SJSA1 (cell line): ENCODE results near the gene VPS8. TPM values are rescaled to one million over a fixed set of nuclear protein-coding genes. Genes with fewer than 3 reads are reported as not detected.

Experiments
- DNase-seq, 2 experiments: peaks; one replicate each; pipeline ENCODE4 v3.0.0-alpha.2; 2015 to 2020; ENCODE audit warnings: low spot score in 2 of 2, low read depth in 1 of 2
- H3K27ac ChIP-seq: fragments of 250-450 bp; sonication (Bioruptor Pico); 2 replicates; pipeline ENCODE4 v1.5.1; 2020; ENCODE audit warnings: mild to moderate bottlenecking, moderate library complexity
- H3K27me3 ChIP-seq: fragments of 250-450 bp; sonication (Bioruptor Pico); replicated peaks from 2 replicates; pipeline ENCODE4 v1.5.1; 2020; ENCODE audit warnings: mild to moderate bottlenecking, moderate library complexity
- H3K36me3 ChIP-seq: fragments of 250-450 bp; sonication (Bioruptor Pico); 2 replicates; pipeline ENCODE4 v1.5.1; 2020; ENCODE audit warnings: mild to moderate bottlenecking
- H3K4me1 ChIP-seq: fragments of 250-450 bp; sonication (Bioruptor Pico); replicated peaks from 2 replicates; pipeline ENCODE4 v1.6.1; 2021; ENCODE audit warnings: mild to moderate bottlenecking
- H3K4me3 ChIP-seq: fragments of 250-450 bp; sonication (Bioruptor Pico); 2 replicates; pipeline ENCODE4 v1.5.1; 2020; ENCODE audit warnings: mild to moderate bottlenecking
- H3K9me3 ChIP-seq: fragments of 250-450 bp; sonication (Bioruptor Pico); replicated peaks from 2 replicates; pipeline ENCODE4 v1.5.1; 2020; ENCODE audit warnings: mild to moderate bottlenecking
- total RNA-seq: library from RNA; depleted of rRNA; stranded (reverse); fragments of >200 nt; shearing (Covaris generic); gene quantifications from 2 replicates; pipeline ENCODE4 v1.2.3, GENCODE V29; 2014

VPS8 gene
- total RNA-seq, 1 experiment from 2014 or later: 43.9 TPM

GRCh38 chr3:184836090-184836822, 24.3 kb downstream of the VPS8 start:
- no peak overlapping the region for H3K27ac ChIP-seq
- no peak overlapping the region for H3K4me3 ChIP-seq
- no peaks in the 10 kb centered on the region for H3K4me1 ChIP-seq

GRCh38 chr3:184842433-184842832, 30.5 kb downstream of the VPS8 start:
- H3K9me3 ChIP-seq: no peaks in the 10 kb centered on the region
- H3K36me3 ChIP-seq: peaks cover 12% of the 10 kb centered on the region
- no peak overlapping the region for H3K27ac ChIP-seq
- H3K27me3 ChIP-seq: no peaks in the 10 kb centered on the region
- DNase-seq: no peak
- no peak overlapping the region for H3K4me3 ChIP-seq
- peaks cover 11% of the 10 kb centered on the region for H3K4me1 ChIP-seq

More at GRCh38 chr3:184836090-184836822, 24.3 kb downstream of the VPS8 start:
- no peak for DNase-seq
- H3K27me3 ChIP-seq: no peaks in the 10 kb centered on the region
- H3K36me3 ChIP-seq: peaks cover 61% of the 10 kb centered on the region
- H3K9me3 ChIP-seq: no peaks in the 10 kb centered on the region

- Histone ChIP-seq H3K9me3 (no peaks in the 10 kb centered on the region), H3K36me3 (peaks cover 7% of the 10 kb centered on the region; the same call in 1 of the 2 replicates), H3K4me1 (peaks cover 11% of the 10 kb centered on the region), H3K4me3 (no peak overlapping the region), H3K27ac (no peak overlapping the region), H3K27me3 (no peaks in the 10 kb centered on the region)
- no peak for DNase-seq
Measured at GRCh38 chr3:184845819-184846218, 33.9 kb downstream of the VPS8 start.

DNA sequence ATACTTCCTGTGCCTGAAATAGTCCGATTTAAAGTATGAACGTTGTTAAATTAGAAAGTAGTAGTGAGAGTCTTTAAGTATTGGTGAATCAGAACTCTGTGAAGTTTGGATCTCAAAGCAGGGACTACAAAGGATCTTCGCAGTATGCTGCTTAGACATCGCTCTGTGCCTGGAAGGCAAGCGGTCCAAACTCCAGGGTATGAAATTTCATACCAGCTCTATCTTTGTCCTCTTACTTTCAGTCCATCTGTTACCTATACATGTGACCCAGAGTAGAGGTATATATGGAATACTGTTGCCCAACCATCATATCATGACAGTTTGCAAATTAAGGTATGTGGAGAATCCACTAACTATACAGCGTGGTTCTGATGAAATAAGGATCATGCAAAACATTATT, 34.5 kb downstream of the VPS8 start:
- Histone ChIP-seq H3K36me3 (peaks cover 13% of the 10 kb centered on the region), H3K4me3 (no peak overlapping the region), H3K4me1 (peaks cover 11% of the 10 kb centered on the region), H3K27ac (no peak overlapping the region), H3K27me3 (no peaks in the 10 kb centered on the region), H3K9me3 (no peaks in the 10 kb centered on the region)
- no peak for DNase-seq

DNA sequence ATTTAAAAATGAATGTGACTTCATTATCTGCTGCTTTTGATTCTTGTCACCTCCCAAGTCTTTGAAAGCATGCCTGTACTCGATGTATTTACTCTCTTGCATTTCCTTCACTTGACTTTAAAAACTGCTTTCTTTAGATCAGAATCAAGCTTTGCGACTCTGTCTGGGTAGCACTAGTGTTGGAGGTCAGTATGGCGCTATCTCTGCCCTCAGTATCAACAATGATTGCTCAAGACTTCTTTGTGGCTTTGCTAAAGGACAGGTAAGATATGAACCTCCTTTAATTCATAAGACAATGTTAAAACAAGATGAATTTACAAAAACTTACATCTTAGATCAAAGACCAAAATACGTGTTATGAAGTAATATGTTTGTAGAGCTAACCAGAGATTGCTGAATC, 37.0 kb downstream of the VPS8 start:
- no peaks in the 10 kb centered on the region for H3K9me3 ChIP-seq

GRCh38 chr3:184850201-184850600, 38.2 kb downstream of the VPS8 start:
- Histone ChIP-seq H3K4me3 (no peak overlapping the region), H3K27me3 (no peaks in the 10 kb centered on the region), H3K4me1 (no peaks in the 10 kb centered on the region), H3K9me3 (no peaks in the 10 kb centered on the region), H3K27ac (no peak overlapping the region), H3K36me3 (peaks cover 45% of the 10 kb centered on the region)
- DNase-seq: no peak

More for the DNA sequence above, 37.0 kb downstream of the VPS8 start:
- Histone ChIP-seq H3K27ac (no peak overlapping the region), H3K4me3 (no peak overlapping the region), H3K36me3 (peaks cover 37% of the 10 kb centered on the region), H3K4me1 (peaks cover 2% of the 10 kb centered on the region), H3K27me3 (no peaks in the 10 kb centered on the region)
- no peak for DNase-seq

DNA sequence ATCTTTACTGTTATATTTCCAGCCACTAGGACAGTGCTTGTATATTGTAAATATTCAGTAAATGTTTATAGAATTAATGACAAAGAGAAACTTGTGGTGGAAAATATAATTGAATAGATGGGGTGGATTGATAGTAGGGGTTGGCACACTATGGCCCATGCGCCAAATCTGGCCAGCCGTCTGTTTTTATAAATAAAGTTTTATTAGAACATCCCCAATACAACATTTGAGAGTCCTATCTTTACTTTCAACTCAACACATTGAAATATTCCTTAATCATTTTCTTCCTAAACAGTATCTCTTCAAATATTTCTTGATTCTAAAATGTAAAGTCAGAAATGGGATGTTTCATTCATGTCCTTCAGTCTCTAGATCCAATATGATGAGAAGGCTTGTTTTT, 45.1 kb downstream of the VPS8 start:
- H3K27ac ChIP-seq: no peak overlapping the region
- H3K4me3 ChIP-seq: no peak overlapping the region
- H3K27me3 ChIP-seq: no peaks in the 10 kb centered on the region
- H3K4me1 ChIP-seq: no peaks in the 10 kb centered on the region
- no peaks in the 10 kb centered on the region for H3K9me3 ChIP-seq
- no peak for DNase-seq
- H3K36me3 ChIP-seq: peaks cover 59% of the 10 kb centered on the region

GRCh38 chr3:184864000-184864399, 52.0 kb downstream of the VPS8 start:
- Histone ChIP-seq H3K4me3 (no peak overlapping the region), H3K9me3 (no peaks in the 10 kb centered on the region), H3K27ac (no peak overlapping the region), H3K27me3 (no peaks in the 10 kb centered on the region), H3K36me3 (peaks cover 46% of the 10 kb centered on the region), H3K4me1 (no peaks in the 10 kb centered on the region)
- DNase-seq: no peak

DNA sequence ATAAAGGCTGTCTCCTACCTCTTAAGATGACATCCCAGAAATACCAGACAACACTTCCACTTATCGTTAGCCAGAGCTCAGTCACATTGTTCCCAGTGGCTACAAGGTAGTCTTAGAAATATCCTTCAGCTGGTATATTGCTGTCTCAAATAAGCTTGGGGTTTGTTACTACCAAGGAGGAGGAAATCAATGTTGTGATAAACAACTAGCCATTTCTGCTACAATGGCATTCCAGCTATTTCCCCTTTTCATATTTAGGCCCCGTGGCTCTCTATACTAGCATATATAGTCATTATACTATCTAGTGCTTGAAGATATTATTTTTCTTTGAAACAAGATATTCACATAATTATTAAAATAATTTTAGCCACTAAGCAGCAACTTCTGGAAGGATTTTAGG, 56.5 kb downstream of the VPS8 start:
- H3K27me3 ChIP-seq: no peaks in the 10 kb centered on the region
- H3K36me3 ChIP-seq: peaks cover 48% of the 10 kb centered on the region
- no peak overlapping the region for H3K4me3 ChIP-seq
- H3K9me3 ChIP-seq: no peaks in the 10 kb centered on the region
- H3K27ac ChIP-seq: no peak overlapping the region
- DNase-seq: no peak
- H3K4me1 ChIP-seq: no peaks in the 10 kb centered on the region

DNA sequence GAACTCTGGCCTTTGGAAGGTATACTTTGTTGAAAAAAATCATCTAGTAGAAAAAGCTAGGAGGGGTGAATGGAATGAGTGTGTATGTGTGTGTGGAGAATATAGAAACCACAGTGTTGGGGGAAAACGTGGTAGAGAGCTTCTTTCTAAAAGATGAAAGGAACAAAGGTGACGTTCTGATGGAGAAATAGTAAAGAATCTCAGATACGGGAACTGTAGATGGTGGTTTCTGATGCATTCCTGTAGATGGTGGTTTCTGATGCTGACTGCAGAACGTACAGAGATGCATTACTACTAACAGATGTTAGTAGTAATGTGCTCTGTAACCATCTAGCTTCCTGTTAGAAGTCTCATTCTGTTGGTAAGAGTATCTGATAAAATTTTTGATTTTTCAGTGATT, 60.2 kb downstream of the VPS8 start:
- H3K36me3 ChIP-seq: peaks cover 42% of the 10 kb centered on the region
- no peak overlapping the region for H3K4me3 ChIP-seq
- H3K9me3 ChIP-seq: no peaks in the 10 kb centered on the region
- no peaks in the 10 kb centered on the region for H3K4me1 ChIP-seq
- no peak for DNase-seq
- no peaks in the 10 kb centered on the region for H3K27me3 ChIP-seq
- H3K27ac ChIP-seq: no peak overlapping the region

GRCh38 chr3:184873141-184873540, 61.2 kb downstream of the VPS8 start:
- no peak overlapping the region for H3K4me3 ChIP-seq
- H3K36me3 ChIP-seq: peaks cover 43% of the 10 kb centered on the region
- no peaks in the 10 kb centered on the region for H3K27me3 ChIP-seq
- no peaks in the 10 kb centered on the region for H3K9me3 ChIP-seq
- no peak overlapping the region for H3K27ac ChIP-seq
- DNase-seq: no peak
- H3K4me1 ChIP-seq: no peaks in the 10 kb centered on the region

DNA sequence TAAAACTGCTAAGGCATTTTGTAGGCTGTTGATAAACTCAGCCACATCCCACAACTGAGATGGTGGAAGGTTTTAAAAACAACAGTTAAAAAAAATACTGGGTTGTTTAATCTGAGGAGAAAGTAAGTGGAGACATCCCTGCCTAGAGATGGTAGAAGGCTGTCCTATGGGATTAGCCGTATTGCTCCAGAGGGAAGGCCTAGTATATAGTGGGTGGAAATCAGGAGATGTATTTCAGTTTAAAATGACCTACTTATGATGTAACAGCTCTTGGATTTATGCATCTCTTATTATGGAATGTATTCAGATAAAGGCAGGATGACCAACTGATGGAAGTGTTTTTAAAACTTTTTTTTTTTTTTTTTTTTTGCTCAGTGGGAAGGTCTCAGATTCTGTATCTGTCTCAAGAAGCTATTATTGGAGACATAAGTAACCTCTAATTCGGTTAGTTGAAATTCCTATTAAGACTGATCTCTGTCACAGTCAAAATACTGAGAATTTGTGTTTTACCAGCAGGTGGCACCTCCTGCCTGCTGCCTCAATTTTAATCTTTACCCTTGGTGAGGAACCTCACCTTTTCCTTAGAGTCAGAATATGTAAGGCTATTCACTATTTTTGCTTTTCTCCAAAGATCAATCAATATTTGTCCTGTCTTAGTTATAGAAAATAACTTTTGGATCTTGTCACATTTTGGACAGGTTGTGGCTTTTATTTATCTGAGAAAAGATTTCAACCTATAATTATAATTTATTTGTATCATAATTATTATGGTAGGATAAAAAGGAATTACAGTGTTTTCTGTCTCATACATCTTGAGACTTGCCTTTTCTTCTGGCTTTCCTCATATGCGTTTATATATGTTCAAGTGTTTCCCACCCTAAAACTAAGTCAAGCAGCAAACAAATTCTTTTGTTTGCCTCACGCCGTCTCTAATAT, 63.0 kb downstream of the VPS8 start:
- no peak overlapping the region for H3K27ac ChIP-seq
- no peaks in the 10 kb centered on the region for H3K27me3 ChIP-seq
- no peak for DNase-seq
- no peaks in the 10 kb centered on the region for H3K9me3 ChIP-seq
- peaks cover 30% of the 10 kb centered on the region for H3K36me3 ChIP-seq
- no peaks in the 10 kb centered on the region for H3K4me1 ChIP-seq
- H3K4me3 ChIP-seq: no peak overlapping the region

GRCh38 chr3:184880276-184881019, 68.5 kb downstream of the VPS8 start:
- H3K36me3 ChIP-seq: peaks cover 30% of the 10 kb centered on the region
- H3K27me3 ChIP-seq: no peaks in the 10 kb centered on the region
- H3K4me3 ChIP-seq: no peak overlapping the region
- no peak overlapping the region for H3K27ac ChIP-seq
- no peaks in the 10 kb centered on the region for H3K4me1 ChIP-seq
- no peak for DNase-seq
- H3K9me3 ChIP-seq: no peaks in the 10 kb centered on the region
